ENCODE data around the gene RIPOR2.
"Not testable (repeated sequence)": the region's sequence is repeated elsewhere in the genome, so short reads cannot be mapped to it uniquely, and the experiment has no call there.

Gene RIPOR2

DNA sequence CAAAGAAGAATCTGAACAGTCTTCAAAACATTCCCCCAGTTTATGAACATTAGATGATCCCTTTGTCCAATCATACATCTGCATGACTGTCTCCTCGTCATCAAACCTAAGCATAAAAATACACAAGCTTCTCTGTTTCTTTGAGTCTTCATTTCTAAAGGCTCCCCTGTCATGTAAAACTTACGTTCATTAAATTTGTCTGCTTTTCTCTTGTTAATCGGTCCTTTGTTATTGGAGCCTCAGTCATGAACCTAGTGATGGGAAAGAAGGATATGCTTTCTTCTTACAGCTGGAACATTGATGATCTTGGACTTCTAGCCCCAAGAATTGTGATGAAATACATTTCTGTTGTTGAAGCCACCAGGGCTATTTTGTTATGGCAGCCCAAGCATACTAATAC lies 18.0 kb upstream of the RIPOR2 start:
- Histone ChIP-seq H3K27me3 (replicated peaks; ENCODE audit: control insufficient read depth, insufficient read depth, low read length, poor library complexity, severe bottlenecking) (no peaks in the 10 kb centered on the region), H3K27ac (ENCODE audit: insufficient read depth, low read length, poor library complexity, severe bottlenecking) (peak overlapping the region; percentile 41), H3K4me1 (ENCODE audit: control insufficient read depth, insufficient read depth, low read length, poor library complexity, severe bottlenecking) (peaks cover 76% of the 10 kb centered on the region), H3K4me3 (ENCODE audit: insufficient read depth, low read depth, low read length, poor library complexity, severe bottlenecking) (no peak overlapping the region), H3K36me3 (ENCODE audit: control insufficient read depth, insufficient read depth, low read length) (no peaks in the 10 kb centered on the region), H3K9me3 (ENCODE audit: control insufficient read depth, low read length) (no peaks in the 10 kb centered on the region)
- DNase-seq, result no peak

DNA sequence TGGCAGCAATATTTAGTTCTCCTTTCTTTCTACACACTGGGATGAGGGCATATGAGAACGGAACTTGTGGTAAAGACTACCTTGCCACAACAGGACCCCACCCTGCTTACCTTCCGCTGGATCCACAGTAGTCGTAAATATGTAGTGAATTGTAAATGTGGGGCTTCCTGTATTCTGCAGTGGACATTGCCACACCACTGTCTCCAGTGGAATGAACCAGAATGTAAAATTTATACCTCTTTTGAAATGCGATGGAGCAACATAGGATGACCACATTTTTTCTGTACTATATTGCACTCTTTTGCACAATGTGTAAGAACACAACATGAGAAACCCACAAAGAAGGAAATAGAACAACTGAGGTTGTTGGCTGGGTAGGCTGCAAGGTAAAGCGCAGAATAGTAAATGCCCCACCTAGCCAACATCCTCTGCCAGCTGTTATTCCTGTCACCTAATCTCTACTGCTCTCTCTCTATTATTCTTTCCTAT lies 16.1 kb upstream of the RIPOR2 start:
- Histone ChIP-seq H3K27me3 (replicated peaks; ENCODE audit: control insufficient read depth, insufficient read depth, low read length, poor library complexity, severe bottlenecking) (no peaks in the 10 kb centered on the region), H3K36me3 (ENCODE audit: control insufficient read depth, insufficient read depth, low read length) (peaks cover 3% of the 10 kb centered on the region), H3K4me1 (ENCODE audit: control insufficient read depth, insufficient read depth, low read length, poor library complexity, severe bottlenecking) (peaks cover 84% of the 10 kb centered on the region), H3K9me3 (ENCODE audit: control insufficient read depth, low read length) (no peaks in the 10 kb centered on the region), H3K4me3 (ENCODE audit: insufficient read depth, low read depth, low read length, poor library complexity, severe bottlenecking) (peak overlapping the region; percentile 32), H3K27ac (ENCODE audit: insufficient read depth, low read length, poor library complexity, severe bottlenecking) (peak overlapping the region; percentile 71)
- peak; percentile 12 to 41 (median 31) for DNase-seq

DNA sequence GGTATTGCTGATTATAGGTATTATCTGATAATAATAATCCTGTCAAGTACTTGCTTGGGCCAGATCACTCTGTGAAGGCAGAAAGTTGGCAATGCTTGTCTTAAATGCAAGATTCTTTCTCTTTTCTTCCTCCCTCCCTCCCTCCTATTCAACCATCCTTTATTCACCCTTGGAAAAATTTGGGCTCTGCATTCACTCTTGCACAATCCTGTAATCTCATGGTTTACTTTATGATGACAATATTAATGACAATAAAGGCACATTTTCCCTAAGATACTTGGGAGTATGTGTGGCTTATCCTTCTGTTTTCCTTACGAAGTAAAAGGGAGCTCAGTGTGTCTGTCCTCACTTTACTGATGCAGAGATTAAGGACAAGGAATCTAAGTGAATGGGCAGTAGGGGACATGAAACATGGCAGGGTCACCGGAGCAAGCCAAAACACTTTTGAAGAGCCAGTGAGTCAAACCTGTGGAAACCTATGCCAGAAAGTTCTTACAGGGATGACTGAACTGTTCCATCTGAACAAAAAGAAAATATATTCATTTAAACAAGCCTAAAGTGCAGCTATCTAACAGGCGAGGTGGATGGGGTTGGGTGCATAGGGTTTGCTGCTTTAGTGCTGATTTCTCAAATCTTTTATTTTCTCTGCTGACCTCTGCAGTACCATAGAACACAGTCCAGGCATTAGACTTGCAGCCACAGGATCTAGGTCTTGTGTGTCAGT lies 14.6 kb upstream of the RIPOR2 start:
- DNase-seq, result no peak
- Histone ChIP-seq H3K36me3 (ENCODE audit: control insufficient read depth, insufficient read depth, low read length) (peaks cover 8% of the 10 kb centered on the region), H3K4me3 (ENCODE audit: insufficient read depth, low read depth, low read length, poor library complexity, severe bottlenecking) (peak overlapping the region; percentile 11), H3K9me3 (ENCODE audit: control insufficient read depth, low read length) (peaks cover 3% of the 10 kb centered on the region), H3K27ac (ENCODE audit: insufficient read depth, low read length, poor library complexity, severe bottlenecking) (peak overlapping the region; percentile 71), H3K4me1 (ENCODE audit: control insufficient read depth, insufficient read depth, low read length, poor library complexity, severe bottlenecking) (peaks cover 77% of the 10 kb centered on the region), H3K27me3 (replicated peaks; ENCODE audit: control insufficient read depth, insufficient read depth, low read length, poor library complexity, severe bottlenecking) (no peaks in the 10 kb centered on the region)

DNA sequence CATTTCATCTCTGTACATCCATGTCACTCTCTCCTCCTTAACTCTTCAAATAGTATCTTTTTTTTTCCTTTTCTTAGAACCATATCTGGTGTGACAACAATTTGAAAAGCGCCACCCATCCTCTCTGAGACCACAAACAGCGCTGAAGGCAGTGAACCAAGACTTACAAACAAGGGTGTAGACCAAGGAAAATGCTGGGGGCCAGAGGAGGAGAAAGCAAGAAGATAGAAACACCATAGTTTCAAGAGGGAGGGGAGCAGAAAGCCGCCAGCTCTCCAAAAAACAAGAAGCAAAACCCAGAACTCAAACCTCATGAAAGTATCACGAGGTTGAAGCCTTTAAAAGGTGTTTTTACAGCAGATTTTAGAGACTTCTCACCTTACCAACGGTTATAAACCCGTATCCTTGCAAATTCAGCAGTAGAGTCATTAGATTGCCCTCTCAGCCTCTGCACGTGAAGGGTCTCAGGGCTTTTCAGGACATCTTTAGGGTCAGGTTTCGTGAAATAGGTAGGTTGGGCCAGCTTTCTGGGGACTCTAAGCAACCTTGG lies 13.3 kb upstream of the RIPOR2 start:
- Histone ChIP-seq H3K9me3 (ENCODE audit: control insufficient read depth, low read length) (peaks cover 13% of the 10 kb centered on the region), H3K27ac (ENCODE audit: insufficient read depth, low read length, poor library complexity, severe bottlenecking) (peak overlapping the region; percentile 71), H3K4me1 (ENCODE audit: control insufficient read depth, insufficient read depth, low read length, poor library complexity, severe bottlenecking) (peaks cover 65% of the 10 kb centered on the region), H3K27me3 (replicated peaks; ENCODE audit: control insufficient read depth, insufficient read depth, low read length, poor library complexity, severe bottlenecking) (no peaks in the 10 kb centered on the region), H3K4me3 (ENCODE audit: insufficient read depth, low read depth, low read length, poor library complexity, severe bottlenecking) (no peak overlapping the region), H3K36me3 (ENCODE audit: control insufficient read depth, insufficient read depth, low read length) (peaks cover 8% of the 10 kb centered on the region)
- DNase-seq, result no peak

DNA sequence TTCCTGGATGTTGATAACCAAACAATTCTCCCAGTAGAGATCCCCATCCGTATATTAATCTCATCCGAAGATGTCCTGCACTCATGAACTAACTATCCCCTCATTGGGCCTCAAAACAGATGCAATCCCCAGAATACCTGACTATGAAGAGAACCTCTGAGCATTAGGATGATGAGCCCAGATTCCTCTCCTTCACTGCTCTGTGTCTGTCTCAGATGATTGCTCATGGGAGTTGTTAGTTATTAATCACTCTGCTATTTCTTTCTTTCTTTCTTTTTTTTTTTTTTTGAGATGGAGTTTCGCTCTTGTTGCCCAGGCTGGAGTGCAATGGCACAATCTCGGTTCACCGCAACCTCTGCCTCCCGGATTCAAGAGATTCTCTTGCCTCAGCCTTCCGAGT lies 12.5 kb upstream of the RIPOR2 start:
- not testable (repeated sequence) for H3K27me3 ChIP-seq (replicated peaks; ENCODE audit: control insufficient read depth, insufficient read depth, low read length, poor library complexity, severe bottlenecking); H3K27ac ChIP-seq (ENCODE audit: insufficient read depth, low read length, poor library complexity, severe bottlenecking); DNase-seq; H3K36me3 ChIP-seq (ENCODE audit: control insufficient read depth, insufficient read depth, low read length); H3K4me3 ChIP-seq (ENCODE audit: insufficient read depth, low read depth, low read length, poor library complexity, severe bottlenecking)
- Histone ChIP-seq H3K9me3 (ENCODE audit: control insufficient read depth, low read length) (peaks cover 20% of the 10 kb centered on the region), H3K4me1 (ENCODE audit: control insufficient read depth, insufficient read depth, low read length, poor library complexity, severe bottlenecking) (peaks cover 56% of the 10 kb centered on the region)

DNA sequence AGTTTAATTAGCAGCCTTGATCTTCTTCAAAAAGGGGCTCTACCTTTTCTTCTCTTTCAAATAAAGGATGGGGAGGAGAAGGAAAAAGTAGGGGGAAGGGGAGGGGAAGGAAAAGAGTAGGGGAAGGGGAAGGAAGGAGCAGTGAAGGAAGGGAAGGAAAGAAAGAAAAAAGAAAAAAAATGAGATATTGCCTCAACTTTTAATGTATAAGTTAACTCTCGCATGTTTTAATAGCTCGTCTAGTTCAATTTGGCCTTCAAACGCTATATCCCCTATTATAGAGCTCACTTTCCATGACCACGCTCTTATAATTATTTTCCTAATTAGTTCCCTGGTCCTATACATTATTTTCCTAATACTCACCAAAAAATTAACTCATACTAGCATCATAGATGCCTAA lies 11.9 kb upstream of the RIPOR2 start:
- H3K4me3 ChIP-seq (ENCODE audit: insufficient read depth, low read depth, low read length, poor library complexity, severe bottlenecking), result no peak overlapping the region
- no peak for DNase-seq
- H3K27ac ChIP-seq (ENCODE audit: insufficient read depth, low read length, poor library complexity, severe bottlenecking), result no peak overlapping the region
- peaks cover 8% of the 10 kb centered on the region for H3K36me3 ChIP-seq (ENCODE audit: control insufficient read depth, insufficient read depth, low read length)
- no peaks in the 10 kb centered on the region for H3K27me3 ChIP-seq (replicated peaks; ENCODE audit: control insufficient read depth, insufficient read depth, low read length, poor library complexity, severe bottlenecking)
- H3K4me1 ChIP-seq (ENCODE audit: control insufficient read depth, insufficient read depth, low read length, poor library complexity, severe bottlenecking), result peaks cover 50% of the 10 kb centered on the region
- peaks cover 20% of the 10 kb centered on the region for H3K9me3 ChIP-seq (ENCODE audit: control insufficient read depth, low read length)

DNA sequence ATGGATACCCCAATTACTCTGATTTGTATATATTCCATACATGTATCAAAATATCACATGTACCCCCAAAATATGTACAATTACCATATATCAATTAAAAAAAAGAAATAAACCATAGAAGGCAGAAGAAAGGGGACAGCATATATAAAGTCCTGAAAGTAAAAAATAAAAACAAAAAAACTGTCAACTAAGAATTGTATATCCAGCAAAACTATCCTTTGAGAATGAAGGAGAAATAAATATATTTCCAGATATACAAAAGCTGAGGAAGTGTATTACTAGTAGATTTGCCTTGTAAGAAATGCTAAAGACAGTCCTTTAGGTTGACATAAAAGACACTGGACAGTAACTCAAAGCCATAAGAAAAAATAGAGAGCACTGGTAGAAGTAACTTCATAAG lies 9.3 kb upstream of the RIPOR2 start:
- H3K27ac ChIP-seq (ENCODE audit: insufficient read depth, low read length, poor library complexity, severe bottlenecking), result no peak overlapping the region
- H3K27me3 ChIP-seq (replicated peaks; ENCODE audit: control insufficient read depth, insufficient read depth, low read length, poor library complexity, severe bottlenecking), result no peaks in the 10 kb centered on the region

DNA sequence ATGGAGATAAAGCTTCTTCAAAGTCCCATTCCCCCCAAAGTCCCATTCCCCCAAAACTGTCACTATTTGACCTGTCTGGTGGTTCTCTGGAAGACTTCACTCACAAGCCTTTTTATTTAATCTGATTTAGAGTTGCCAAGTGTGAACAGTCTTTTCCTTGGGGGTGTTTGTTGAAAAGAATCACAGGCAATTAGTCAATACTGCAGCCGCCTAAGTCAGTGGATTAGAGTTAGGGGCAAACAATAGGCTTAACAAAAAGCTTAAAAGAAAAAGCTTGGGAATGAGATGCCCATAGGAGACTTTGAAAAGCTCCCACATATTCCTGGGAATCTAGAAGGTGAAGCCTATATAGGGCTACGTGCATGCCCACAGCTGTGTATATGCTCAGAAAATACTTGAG lies 8.0 kb upstream of the RIPOR2 start:
- DNase-seq, result no peak
- peaks cover 20% of the 10 kb centered on the region for H3K9me3 ChIP-seq (ENCODE audit: control insufficient read depth, low read length)
- H3K27me3 ChIP-seq (replicated peaks; ENCODE audit: control insufficient read depth, insufficient read depth, low read length, poor library complexity, severe bottlenecking), result no peaks in the 10 kb centered on the region
- no peak overlapping the region for H3K27ac ChIP-seq (ENCODE audit: insufficient read depth, low read length, poor library complexity, severe bottlenecking)
- H3K4me1 ChIP-seq (ENCODE audit: control insufficient read depth, insufficient read depth, low read length, poor library complexity, severe bottlenecking), result peaks cover 35% of the 10 kb centered on the region
- H3K36me3 ChIP-seq (ENCODE audit: control insufficient read depth, insufficient read depth, low read length), result peaks cover 8% of the 10 kb centered on the region
- H3K4me3 ChIP-seq (ENCODE audit: insufficient read depth, low read depth, low read length, poor library complexity, severe bottlenecking), result no peak overlapping the region

More for the DNA sequence above, 9.3 kb upstream of the RIPOR2 start:
- Histone ChIP-seq H3K9me3 (ENCODE audit: control insufficient read depth, low read length) (peaks cover 20% of the 10 kb centered on the region), H3K36me3 (ENCODE audit: control insufficient read depth, insufficient read depth, low read length) (peaks cover 8% of the 10 kb centered on the region), H3K4me3 (ENCODE audit: insufficient read depth, low read depth, low read length, poor library complexity, severe bottlenecking) (no peak overlapping the region), H3K4me1 (ENCODE audit: control insufficient read depth, insufficient read depth, low read length, poor library complexity, severe bottlenecking) (peaks cover 36% of the 10 kb centered on the region)
- no peak for DNase-seq

DNA sequence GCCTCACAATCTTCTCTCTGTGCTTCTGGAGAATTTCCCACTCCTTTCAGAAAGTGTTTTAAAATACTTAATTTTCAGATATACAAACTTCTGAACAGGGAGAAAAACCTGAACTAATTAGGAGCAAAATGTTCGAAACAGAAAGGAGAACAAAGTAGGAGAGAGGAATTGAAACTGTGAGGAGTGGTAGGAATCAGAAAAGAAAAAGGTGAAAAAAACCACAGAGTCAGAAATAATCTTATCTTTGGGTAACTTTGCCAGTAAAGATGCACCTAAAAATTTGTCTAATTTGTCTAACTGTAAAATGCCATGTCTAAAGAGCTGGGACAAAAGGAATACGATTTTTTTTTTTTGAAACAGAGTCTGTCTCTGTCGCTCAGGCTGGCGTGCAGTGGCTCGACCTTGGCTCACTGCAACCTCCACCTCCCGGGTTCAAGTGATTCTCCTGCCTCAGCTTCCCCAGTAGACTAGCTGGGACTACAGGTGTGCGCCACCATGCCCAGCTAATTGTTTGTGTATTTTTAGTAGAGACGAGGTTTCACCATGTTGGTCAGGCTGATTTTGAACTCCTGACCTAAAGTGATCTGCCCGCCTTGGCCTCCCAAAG lies 4.7 kb upstream of the RIPOR2 start:
- Histone ChIP-seq H3K4me3 (ENCODE audit: insufficient read depth, low read depth, low read length, poor library complexity, severe bottlenecking) (peak overlapping the region; percentile 5), H3K27ac (ENCODE audit: insufficient read depth, low read length, poor library complexity, severe bottlenecking) (peak overlapping the region; percentile 5), H3K4me1 (ENCODE audit: control insufficient read depth, insufficient read depth, low read length, poor library complexity, severe bottlenecking) (peaks cover 44% of the 10 kb centered on the region)

More for the DNA sequence above, 4.7 kb upstream of the RIPOR2 start:
- Histone ChIP-seq H3K36me3 (ENCODE audit: control insufficient read depth, insufficient read depth, low read length) (no peaks in the 10 kb centered on the region), H3K27me3 (replicated peaks; ENCODE audit: control insufficient read depth, insufficient read depth, low read length, poor library complexity, severe bottlenecking) (no peaks in the 10 kb centered on the region), H3K9me3 (ENCODE audit: control insufficient read depth, low read length) (peaks cover 17% of the 10 kb centered on the region)
- DNase-seq, result no peak

Data from effector memory CD4-positive, alpha-beta T cell (primary cell).